HG03457 (cell line): ENCODE measurements around the gene DAPK3.
"Not testable (repeated sequence)": the region's sequence is repeated elsewhere in the genome, so short reads cannot be mapped to it uniquely, and the experiment has no call there.

ENCODE experiments used
- ATAC-seq: cut with Tn5 transposase; IDR thresholded peaks from one replicate; pipeline ENCODE4 v1.9.1; 2021; ENCODE audit warnings: moderate number of reproducible peaks; ENCODE audit not compliant: unreplicated experiment

DAPK3 gene

DNA sequence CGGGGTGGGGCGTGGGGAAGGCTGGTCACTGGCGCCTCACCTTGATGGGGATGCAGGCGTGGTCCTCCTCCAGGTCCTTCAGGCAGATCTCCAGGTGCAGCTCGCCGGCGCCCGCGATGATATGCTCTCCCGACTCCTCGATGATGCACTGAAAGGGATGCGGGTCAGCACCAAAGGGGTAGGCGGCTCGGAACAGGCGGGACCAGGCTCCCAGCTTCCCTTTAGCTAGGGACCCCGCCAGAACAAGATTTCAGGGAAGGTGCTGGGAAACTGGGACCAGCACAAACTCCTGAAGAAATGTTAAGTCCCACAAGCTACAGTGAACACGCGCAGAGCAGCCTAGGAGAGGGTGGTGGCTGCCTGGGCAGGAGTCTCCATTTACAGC is 8.4 kb upstream of the DAPK3 start:
- ATAC-seq: no peak

- ATAC-seq: no peak
Observed at GRCh38 chr19:3978145-3978544, 7.2 kb upstream of the DAPK3 start.

DNA sequence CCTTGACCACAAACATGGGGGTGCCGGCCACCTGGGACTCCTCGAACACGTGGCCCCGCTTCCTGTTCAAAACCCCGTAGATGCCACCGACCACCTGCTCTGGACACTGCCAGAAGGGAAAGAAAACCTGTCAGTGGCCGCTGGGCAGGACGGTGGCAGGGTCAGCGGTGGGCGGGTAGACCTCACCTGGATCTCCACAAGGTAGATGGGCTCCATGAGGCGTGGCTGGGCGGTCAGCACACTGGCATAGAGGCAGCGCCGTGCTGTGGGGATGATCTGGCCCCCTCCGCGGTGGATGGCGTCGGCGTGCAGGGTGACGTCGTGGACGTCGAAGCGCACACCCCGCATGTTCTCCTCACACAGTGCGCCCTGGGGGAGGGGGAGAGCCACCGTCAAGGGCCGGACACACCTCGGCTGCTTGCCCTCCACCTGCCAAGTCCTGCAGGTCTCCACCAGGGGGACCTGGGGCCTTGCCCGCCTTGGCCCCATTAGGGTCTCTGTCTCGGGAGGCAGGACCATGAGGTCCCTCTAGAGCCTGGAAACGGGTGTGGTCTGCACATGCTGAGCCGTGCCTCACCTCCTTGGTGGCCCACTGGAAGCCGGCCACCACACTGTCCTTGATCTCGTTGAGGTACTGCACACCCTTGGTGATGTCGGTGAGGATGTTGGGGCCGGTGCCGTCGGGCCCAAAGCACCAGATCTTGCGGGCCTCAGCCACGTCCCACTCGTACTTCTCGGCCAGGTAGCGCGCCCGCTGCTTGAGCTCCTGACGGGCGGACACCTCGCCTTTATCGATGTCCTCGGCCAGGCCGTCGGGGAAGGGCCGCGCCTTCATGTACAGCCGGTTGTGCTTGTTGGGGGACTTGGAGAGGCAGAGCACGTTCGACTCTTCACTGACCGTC is 6.6 kb upstream of the DAPK3 start:
- ATAC-seq: no peak

DNA sequence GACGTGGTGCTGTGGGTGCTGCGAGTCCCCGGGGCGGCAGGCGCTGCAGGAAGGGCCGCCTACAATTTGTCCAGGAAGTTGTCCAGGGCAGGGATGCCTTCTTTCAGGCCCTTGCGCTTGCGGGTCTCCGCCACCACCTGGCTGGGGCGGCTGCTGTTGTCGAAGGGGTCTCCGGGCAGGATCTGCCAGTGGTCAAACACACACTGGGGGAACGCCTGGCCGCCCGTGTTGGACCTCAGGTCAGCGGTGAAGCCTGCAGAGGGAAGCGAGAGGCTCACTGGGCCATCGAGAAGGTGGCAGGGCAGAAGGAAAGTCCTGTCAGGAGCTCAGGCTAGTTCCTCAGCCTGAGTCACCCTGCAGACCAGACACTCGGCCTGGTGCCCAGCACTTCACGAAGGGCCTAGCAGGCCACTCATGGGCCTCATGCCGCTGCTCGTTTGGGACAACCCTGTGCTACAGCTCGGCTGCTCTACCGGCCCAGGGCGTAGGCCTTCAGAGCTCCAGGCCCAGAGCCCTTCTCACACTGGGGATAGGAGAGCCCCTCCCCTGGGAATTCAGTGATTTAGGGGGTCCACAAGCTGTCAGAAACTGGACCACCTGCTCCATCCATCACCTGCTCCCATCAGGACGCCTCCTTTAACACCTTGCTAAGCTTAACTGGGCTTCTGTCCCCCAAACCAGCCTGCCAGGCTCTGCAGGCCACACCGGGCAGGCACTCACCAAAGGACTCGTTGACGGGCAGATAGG is 5.8 kb upstream of the DAPK3 start:
- ATAC-seq: no peak

DNA sequence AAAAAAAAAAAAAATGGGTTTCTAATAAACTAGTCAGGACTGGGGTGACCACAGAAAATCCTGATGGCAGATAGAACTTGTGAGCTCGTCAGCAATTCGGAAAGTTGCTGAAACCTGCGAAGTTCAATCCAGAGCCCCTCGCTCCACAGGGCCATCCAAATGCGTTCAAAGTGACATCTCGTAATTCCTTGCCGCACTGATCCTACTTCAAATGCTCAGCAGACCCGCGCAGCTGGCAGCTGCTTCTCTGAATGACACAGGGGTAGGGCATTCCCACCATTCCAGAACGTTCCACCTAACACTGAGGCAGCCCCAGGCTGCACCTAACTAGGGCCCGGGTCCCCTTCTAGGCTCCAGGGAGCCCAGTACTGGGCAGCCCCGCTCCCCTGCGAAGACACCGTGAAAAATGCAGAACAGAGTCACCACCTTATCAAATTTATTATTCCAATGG is 4.8 kb upstream of the DAPK3 start:
- ATAC-seq: no peak

- no peak for ATAC-seq
Observed at GRCh38 chr19:3975144-3975543, 4.2 kb upstream of the DAPK3 start.

GRCh38 chr19:3970313-3970807 is 539 bp downstream of the DAPK3 start:
- ATAC-seq: no peak

GRCh38 chr19:3969435-3970312 is 1.2 kb downstream of the DAPK3 start:
- no peak for ATAC-seq

DNA sequence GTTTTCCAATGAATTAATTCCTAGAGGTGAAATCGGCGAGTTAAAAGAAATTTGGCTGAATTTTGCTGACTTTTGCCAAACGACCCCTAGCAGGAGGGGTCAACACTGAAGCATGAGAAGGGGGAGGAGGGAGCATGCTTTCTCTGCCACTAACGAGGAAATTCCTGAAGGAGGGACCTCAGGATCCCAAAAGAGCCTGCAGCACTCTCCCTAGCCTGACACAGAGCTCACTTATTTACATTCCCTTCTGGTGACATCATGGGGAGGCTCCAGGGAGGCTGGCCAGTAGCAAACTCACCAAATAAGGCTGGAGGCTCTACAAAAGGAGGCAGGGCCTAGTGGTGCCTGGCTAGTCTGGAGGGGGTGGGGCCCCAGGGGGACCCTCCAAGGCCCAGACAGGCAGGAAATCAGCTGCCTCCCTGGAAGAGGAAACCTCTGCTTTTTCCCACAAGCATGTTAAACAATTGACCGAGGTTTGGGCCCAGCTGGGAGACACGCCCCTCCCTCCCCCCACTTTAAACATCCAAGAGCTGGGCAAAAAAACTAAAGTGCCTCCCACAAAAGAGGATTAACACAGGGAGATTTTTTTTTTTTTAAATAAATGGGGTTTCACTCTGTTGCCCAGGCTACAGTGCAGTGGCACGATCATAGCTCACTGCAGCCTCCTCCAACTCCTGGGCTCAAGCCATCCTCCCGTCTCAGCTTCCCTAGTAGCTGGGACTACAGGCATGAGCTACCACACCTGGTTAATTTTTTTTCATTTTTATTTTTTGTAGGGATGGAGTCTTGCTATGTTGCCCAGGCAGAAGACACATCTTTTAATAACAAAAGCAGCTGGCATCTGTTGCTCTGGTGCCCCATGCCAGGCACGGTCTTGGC is 2.1 kb downstream of the DAPK3 start:
- no peak for ATAC-seq

GRCh38 chr19:3967983-3968382 is 2.9 kb downstream of the DAPK3 start:
- ATAC-seq: not testable (repeated sequence)

DNA sequence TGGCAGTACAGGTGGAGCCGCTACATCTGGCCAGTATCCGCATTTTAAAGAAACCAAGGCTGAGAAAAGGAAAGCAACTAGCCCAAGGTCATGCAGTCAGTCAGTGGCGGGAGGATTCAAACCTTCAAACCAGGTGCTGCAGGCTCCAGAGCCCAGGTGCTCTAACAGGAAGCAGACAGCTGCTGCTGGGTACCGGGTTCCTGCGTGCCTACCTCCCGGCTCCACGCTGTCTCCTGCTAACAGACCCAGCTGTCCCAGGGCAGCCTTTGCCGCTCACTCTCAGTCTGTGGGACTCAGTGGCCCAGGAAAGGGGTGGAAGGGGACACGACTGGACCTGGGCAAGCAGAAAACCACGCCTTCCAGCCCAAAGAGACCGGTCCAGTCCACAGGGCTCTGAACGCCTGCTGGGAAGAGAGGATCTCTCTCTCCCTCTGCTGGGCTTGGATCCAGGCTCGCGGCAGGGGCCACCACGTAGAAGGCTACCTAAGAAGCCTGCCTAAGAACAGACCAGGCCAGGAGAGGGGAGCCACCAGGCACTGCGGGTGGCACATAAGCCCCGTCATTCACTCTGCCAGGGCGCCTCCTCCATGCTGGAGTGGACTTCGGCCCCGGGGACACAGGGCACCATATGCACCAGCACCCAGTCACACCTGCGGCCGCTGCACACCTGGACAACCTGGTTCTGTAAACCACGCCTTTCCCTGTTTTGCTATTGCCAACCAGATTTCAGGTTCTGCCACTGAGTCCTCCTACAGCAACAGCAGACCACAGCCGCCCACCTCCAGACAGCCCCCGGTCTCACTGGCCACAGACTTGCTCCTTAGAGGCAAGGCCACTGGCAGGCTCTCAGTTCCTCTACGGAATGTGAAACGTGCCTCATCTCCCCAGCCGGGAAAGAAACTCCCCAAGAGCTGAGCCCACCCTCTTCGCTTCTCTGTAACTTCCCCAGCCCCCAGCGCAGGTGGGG is 4.6 kb downstream of the DAPK3 start:
- ATAC-seq: no peak

- no peak for ATAC-seq
Observed at GRCh38 chr19:3964256-3965194, 6.4 kb downstream of the DAPK3 start.

GRCh38 chr19:3963458-3964255 is 7.2 kb downstream of the DAPK3 start:
- ATAC-seq: no peak

GRCh38 chr19:3961007-3961406 is 9.9 kb downstream of the DAPK3 start:
- ATAC-seq: no peak

- ATAC-seq: no peak
Observed at GRCh38 chr19:3959766-3960131, 11.2 kb downstream of the DAPK3 start.

DNA sequence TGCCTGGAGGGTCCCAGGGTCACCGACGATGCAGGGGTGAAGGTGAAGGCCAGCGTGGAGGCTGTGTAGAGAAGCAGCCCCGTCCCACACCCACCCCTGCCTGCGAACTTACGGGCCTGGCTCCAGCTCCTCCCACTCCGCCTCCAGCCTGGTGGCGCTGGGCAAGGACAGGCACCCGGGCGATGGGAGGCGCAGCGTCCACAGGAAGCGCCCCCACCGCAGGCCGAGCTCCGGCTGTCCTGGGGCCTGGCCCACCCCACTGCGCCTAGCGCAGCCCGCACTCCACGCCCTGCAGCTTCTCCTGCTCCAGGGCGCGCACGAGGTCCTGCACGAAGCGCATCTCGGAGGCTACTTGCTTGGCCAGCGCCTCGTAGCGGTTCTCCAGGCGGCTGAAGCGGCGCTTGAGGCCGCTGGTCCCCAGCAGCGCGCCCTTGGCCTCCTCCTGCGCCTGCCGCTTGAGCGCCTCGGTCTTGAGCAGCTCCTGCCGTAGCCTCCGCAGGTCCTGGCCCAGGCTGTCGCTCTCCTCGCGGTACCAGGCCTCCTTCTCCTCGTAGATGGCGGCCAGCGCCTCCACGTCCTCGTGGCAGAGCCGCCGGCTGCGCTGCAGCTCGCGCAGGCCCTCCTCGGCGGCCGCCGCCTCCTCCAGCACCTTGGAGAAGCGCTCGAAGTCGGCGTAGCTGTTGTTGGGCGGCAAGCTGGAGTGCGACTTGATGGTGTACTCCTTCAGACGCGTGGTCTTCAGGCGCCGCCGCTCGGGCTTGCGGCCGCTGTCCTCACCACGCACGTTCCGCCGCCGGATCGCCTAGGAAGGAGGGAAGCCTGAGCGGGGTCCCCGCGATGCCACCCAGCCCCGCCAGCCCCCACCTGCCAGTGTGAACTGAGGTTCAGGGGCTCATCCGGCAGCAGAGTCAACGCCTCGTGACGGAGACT is 11.8 kb downstream of the DAPK3 start:
- no peak for ATAC-seq
